Smooth muscle cell of the brain vasculature (primary cell): ENCODE results near the gene ABL1.

ENCODE experiments used
- DNase-seq: peaks from one replicate; pipeline ENCODE4 v3.0.0-alpha.2; 2012; ENCODE audit warnings: low read depth, low spot score

The ABL1 gene

DNA sequence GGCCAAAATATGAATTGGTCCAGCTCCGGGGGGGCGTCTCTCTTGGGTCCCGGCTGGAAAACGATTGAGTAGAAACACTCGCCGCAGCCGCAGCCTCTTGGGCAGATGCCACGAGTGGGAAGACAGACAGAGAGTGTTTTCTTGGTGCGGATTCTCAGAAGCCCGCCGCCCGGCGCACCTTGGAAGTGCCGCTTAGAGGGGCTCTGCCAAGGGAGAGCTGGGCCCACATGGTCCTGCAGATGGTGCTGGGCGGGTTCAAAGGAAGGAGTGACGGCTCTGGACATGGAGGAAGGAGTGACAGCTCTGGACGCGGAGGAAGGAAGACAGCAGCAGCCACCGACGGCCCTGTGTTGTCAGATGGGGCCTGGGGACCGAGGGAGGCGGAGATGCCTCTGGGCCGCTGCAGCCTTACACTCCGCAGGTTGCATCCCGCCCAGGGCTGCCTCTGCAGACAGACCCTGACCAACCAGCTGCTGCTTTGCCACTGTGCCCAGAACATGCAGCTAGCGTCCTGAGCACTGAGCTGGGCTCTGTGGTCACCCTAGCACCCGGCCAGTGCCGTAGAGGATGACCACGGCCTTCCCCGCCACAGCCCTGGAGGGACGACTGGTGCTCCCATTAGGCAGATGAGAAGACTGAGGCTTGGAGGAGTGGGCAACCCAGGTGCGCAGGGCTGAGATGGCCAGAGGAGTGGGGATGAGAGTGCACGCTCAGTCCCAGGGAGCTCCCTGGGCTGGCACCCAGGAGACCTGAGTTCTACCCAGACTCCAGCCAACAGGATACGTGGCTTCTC is 82.3 kb downstream of the ABL1 start:
- DNase-seq: no peak

GRCh38 chr9:130918101-130918825 is 83.2 kb downstream of the ABL1 start:
- no peak for DNase-seq

- no peak for DNase-seq
Observed at GRCh38 chr9:130918826-130919558, 83.9 kb downstream of the ABL1 start.

- no peak for DNase-seq
Observed at GRCh38 chr9:130919559-130920145, 84.6 kb downstream of the ABL1 start.

- no peak for DNase-seq
Observed at GRCh38 chr9:130920233-130920632, 85.2 kb downstream of the ABL1 start.

GRCh38 chr9:130920762-130921299 is 85.8 kb downstream of the ABL1 start:
- DNase-seq: no peak

GRCh38 chr9:130921300-130921988 is 86.4 kb downstream of the ABL1 start:
- DNase-seq: no peak

DNA sequence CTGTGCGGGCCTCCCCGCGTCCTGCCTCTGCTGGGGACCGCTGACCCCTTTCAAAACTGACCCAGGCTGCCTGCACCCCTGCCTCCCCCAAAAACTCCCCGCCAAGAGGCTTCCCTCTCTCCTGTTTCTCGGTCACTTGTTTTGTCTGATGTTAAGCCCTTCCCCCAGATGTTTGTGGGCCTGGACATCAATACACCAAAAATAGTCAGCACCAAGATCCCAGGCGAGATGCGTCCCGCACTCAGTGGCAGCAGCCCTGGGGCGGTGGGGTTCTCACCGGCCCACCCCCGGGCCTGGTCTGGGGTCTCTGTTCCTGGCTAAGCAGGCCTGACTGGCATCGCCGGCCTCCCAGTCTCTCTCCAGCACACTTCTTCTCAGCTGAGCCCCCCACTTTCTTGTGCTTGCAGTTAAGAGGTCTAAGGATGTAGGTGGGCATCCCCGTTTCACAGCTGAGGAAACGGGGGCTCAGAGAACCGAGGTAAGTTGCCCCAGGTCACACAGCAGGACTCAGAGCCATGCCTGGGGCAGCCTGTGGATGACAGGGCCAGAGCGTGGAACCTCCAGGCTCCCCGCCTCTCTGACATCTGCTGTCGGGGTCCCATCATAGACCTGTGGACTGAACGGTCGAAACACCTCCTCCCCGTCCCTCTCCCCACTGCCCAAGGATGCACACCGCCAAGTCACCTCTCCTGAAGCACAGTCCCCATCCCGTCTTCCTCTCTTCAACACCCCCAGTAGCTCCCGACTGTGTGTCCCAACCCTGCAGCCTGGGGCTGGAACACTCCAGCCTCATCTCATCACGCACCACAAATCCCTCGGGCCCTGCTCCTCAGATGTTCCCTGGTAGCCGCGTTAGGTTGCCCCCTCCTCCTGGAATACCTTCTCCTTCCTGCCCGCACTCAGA is 87.2 kb downstream of the ABL1 start:
- no peak for DNase-seq

GRCh38 chr9:130922893-130923610 is 88.0 kb downstream of the ABL1 start:
- DNase-seq: no peak

DNA sequence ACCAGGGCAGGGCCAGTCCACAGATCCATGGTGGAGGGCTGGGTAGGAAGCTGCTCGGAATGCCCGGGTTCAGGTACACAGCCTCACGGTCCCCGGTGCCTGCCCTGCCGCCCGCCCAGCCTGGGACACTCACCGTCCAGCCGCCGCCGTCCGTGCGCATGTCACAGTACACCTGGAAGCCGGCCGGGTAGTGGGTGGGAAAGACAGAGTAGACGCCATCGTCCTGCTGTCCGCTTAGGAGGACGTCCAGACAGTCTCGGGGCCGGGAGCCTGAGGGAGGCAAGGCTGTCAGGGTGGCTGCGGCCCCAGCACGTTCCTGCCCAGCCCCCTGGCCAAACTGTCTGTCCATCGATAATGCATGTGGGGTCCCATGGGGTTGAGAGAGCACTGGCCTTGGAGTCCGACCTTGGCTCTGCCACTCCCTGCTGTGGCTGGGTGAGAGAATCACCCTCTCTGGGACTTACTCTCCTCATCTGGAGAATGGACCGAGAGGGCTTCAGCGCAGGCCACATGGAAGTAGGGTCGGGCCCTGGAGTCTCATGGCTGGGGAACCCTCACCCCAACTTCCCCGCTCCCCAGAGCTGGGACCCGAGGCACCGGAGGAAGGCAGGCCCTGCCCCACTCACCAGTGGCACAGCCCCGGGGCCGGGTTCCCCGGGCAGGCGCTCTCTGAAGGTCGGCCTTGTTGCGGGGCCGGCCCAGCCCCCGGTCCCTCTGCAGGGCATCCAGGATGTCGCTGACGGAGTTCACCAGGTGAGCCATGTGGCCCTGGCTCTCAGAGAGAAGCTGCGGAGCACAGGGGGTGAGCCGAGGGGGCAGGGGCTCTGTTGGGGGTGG is 88.8 kb downstream of the ABL1 start:
- no peak for DNase-seq

DNA sequence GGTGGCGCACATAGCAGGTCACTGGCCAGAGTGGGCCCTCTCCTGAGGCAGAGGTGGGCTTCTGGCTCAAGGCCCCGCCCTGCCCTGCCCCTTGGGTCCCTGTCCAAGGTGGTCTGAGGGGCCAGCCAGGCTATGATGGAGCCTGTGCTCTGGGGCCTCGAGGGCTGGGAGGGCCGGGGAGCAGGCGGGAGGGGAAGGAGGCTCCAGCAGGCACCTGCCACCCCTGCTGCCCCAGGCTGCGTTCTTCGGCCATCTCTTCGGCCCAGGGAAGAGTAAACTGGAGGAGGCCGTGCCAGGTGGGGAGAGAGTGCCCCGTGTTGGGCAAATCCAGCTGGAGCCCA is 89.4 kb downstream of the ABL1 start:
- DNase-seq: no peak

DNA sequence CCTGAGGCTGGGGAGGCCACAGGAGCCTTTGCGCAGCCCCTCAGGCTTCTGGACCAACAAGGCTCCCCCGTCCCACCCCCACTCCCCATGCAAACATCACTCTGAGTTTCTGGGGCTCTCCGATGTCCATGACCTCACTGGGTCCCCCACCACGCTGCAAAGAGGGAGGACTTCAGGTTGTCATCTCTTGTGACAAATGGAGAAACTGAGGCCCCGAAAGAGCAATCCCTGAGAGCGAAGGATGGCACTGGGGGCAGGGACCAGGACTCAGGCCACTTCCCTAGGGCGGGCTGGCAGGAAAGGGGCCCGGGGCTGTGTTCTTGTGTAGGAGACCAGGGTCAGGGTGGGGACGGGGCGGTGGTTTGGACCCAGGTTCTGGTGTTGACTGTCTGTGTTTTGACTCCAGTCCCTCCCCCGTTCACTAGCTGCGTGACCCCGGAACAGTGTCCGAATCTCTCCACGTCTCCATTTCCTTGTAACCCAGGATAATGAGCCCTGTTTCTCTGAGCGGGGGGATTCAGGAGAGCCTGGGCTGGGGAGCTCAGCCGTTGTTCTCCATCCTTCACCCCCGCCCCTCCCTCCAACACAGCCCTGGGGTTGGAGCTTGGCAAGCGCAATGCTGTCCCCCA is 90.1 kb downstream of the ABL1 start:
- no peak for DNase-seq

DNA sequence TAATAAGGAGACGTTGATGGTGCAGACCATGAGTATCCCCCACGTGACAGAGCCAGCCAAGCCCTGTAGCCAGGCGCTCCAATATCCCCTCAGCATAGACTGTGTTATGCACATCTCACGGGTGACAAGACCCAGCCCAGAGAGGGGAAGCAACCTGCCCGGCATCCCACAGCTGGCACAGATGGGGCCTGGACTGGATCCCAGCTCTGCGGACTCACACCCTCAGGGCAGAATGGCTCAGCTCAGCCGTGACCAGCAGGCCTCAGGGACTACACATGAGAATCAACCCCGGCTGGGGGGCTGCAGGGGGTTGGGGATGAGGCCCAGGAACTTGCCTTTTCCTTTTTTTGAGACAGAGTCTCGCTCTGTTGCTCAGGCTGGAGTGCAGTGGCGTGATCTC is 92.3 kb downstream of the ABL1 start:
- DNase-seq: no peak

DNA sequence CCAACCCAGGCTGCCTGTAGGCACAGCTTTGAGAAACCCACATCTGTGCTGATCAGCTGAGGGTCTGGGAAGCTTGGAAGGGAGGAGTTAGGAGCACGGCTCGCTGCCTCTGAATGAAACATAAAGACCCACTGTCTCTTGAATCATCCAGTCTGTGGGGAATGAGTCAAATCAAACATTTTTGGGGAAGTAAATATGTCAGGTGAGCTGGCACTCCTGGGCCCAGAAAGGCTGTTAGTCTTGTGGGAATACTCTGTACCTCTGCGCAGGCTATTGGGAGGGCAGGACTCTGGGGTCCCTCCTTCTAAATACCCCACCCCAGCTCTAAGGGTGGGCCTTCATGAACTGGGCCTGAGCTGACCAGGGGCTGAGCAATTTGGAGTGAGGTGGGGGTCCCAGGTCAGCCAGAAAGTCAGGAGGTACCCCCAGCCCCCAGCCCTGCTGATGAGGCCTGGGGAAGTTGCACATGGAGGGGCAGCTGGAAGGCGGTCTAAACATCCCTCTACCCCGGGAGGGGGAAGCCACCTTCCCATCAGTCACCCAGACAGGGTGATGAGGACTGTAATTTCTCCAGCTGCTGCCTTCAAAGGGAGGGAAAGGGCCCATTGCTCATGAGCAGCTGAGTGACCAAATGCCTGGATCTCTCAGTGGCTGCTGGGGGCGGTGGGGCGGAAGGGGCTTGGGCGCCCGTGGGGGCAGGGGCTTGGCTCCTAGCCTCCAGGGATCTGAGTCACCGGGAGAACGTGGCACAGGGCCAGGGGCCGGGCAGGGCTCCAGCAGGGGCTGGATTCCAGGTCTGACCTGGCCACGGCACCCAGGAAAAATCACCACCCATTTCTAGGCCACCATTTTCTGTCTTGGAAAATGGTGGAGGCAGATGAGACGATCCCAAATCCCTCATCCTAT is 93.2 kb downstream of the ABL1 start:
- no peak for DNase-seq

- no peak for DNase-seq
Observed at GRCh38 chr9:130929571-130930038, 94.6 kb downstream of the ABL1 start.

DNA sequence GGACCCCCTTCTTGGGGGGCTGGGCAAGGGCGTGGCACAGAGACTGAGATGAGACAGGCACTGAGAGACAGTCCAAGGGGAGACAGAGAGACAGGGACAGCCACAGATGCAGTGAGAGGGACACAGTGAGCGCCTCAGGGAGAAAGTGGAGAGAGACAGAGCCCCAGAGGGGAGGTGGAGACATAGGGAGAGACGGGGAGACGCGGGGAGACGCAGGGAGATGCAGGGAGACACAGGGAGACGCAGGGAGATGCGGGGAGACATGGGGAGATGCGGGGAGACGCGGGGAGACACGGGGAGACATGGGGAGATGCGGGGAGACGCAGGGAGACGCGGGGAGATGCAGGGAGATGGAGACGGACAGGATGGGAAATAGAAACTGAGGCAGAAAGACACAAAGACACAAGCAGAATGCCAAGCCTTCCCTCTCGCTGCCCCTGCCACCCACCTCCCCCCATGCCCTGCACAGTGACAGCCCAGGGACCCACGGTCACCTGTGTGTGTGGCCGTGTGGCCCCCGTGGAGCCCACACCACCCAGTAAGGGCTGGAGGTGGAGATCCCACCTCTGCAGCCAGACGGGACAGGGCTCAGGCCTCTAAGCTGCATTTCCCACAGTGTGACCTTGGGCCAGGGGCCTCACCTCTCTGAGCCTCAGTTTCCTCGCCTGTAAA is 95.2 kb downstream of the ABL1 start:
- no peak for DNase-seq
